Endothelial cell of umbilical vein (primary cell): ENCODE measurements around the gene TGM3. TPM values are rescaled to one million over a fixed set of nuclear protein-coding genes. Genes with fewer than 3 reads are reported as not detected.

Source experiments
- BruUV-seq: library from RNA; stranded (reverse); fragments of 400-500 nt; replicated peaks from 2 replicates; lab custom pipeline; 2021; lab: Mats Ljungman, UMichigan
- CTCF ChIA-PET: fragments of 300-600, 350-600 bp; sonication (Branson Sonifier 250); formaldehyde crosslinking; loops from one replicate; lab custom pipeline; 2021; ENCODE audit warnings: antibody characterized with exemption, inconsistent platforms; lab: Charles Lee
- POLR2A ChIA-PET: fragments of 300-600, 350-600 bp; sonication (Branson Sonifier 250); formaldehyde crosslinking; loops from one replicate; lab custom pipeline; 2021; ENCODE audit warnings: antibody characterized with exemption, inconsistent platforms; lab: Charles Lee
- DNase-seq: peaks from one replicate; pipeline ENCODE4 v3.0.0-alpha.2; 2011; ENCODE audit warnings: low read depth, low spot score
- FAIRE-seq: peaks from 2 replicates; lab custom pipeline; 2011; peaks lifted over from hg19 to GRCh38; lab: Jason Lieb, UNC
- H2AFZ ChIP-seq: 2 replicates; pipeline ENCODE4 v1.6.0; 2012; ENCODE audit warnings: low read depth, low read length, control low read depth, inconsistent platforms
- H3K27ac ChIP-seq: 2 replicates; pipeline ENCODE4 v1.5.1; 2011; ENCODE audit warnings: low read depth, mild to moderate bottlenecking, control low read depth, low read length, moderate library complexity; ENCODE audit not compliant: insufficient read depth
- H3K27me3 ChIP-seq, 2 experiments: 2 replicates each; pipeline versions ENCODE4 v1.6.0 to v1.6.1; 2011; ENCODE audit warnings: low read length in 2 of 2, mixed read lengths in 1 of 2; ENCODE audit not compliant: control insufficient read depth in 2 of 2, insufficient read depth in 2 of 2
- H3K36me3 ChIP-seq, 2 experiments: 2 replicates in 1 of 2; 3 replicates in 1 of 2; pipeline ENCODE4 v1.5.1; 2011; ENCODE audit warnings: low read length in 2 of 2, mild to moderate bottlenecking in 1 of 2, moderate library complexity in 1 of 2; ENCODE audit not compliant: control insufficient read depth in 2 of 2, insufficient read depth in 2 of 2; ENCODE audit errors: extremely low read depth in 1 of 2
- H3K4me1 ChIP-seq: 3 replicates; pipeline ENCODE4 v1.5.1; 2011; ENCODE audit warnings: mild to moderate bottlenecking, low read length; ENCODE audit not compliant: control insufficient read depth, insufficient read depth; ENCODE audit errors: extremely low read depth
- H3K4me2 ChIP-seq: 2 replicates; pipeline ENCODE4 v1.6.1; 2011; ENCODE audit warnings: low read length, control low read depth, mixed read lengths; ENCODE audit not compliant: insufficient read depth
- H3K4me3 ChIP-seq, 3 experiments: fragments of 200-600 bp in 1 of 3; sonication (generic), shearing (Covaris generic) in 1 of 3; replicated peaks in 1 of 3; 2 replicates each; pipeline ENCODE4 v1.5.1; 2011 to 2016; ENCODE audit warnings: control low read depth in 3 of 3, low read length in 3 of 3, mild to moderate bottlenecking in 2 of 3, inconsistent platforms in 1 of 3, low read depth in 1 of 3, moderate library complexity in 1 of 3; ENCODE audit not compliant: insufficient read depth in 1 of 3
- H3K79me2 ChIP-seq: 2 replicates; pipeline ENCODE4 v1.6.0; 2012; ENCODE audit warnings: low read length, inconsistent platforms; ENCODE audit not compliant: control insufficient read depth, insufficient read depth
- H3K9ac ChIP-seq: replicated peaks from 2 replicates; pipeline ENCODE3; 2011; ENCODE audit warnings: low read length, control low read depth; ENCODE audit not compliant: insufficient read depth; ENCODE audit errors: extremely low read depth
- H3K9me1 ChIP-seq: replicated peaks from 3 replicates; pipeline ENCODE4 v1.6.0; 2011; ENCODE audit warnings: mild to moderate bottlenecking, low read length; ENCODE audit not compliant: control insufficient read depth, insufficient read depth; ENCODE audit errors: extremely low read depth
- H3K9me3 ChIP-seq: replicated peaks from 2 replicates; pipeline ENCODE4 v1.5.1; 2012; ENCODE audit warnings: low read length, inconsistent platforms; ENCODE audit not compliant: control insufficient read depth, insufficient read depth
- H4K20me1 ChIP-seq: replicated peaks from 2 replicates; pipeline ENCODE3; 2011; ENCODE audit warnings: mild to moderate bottlenecking, low read length; ENCODE audit not compliant: control insufficient read depth, insufficient read depth; ENCODE audit errors: extremely low read depth
- CTCF ChIP-seq, 2 donors: IDR thresholded peaks; 1 replicate in 1 of 2; 2 replicates in 1 of 2; pipeline ENCODE4 v1.5.1; 2011; ENCODE audit warnings: low read length in 2 of 2, mild to moderate bottlenecking in 2 of 2, moderate library complexity in 2 of 2, control low read depth in 1 of 2, inconsistent platforms in 1 of 2, low read depth in 1 of 2; ENCODE audit not compliant: insufficient read depth in 1 of 2; ENCODE audit errors: extremely low read depth in 1 of 2
- EZH2 ChIP-seq: IDR thresholded peaks from 2 replicates; pipeline ENCODE4 v1.6.1; 2012; ENCODE audit warnings: borderline replicate concordance, low read depth, mild to moderate bottlenecking, moderate library complexity, low read length, inconsistent platforms; ENCODE audit not compliant: severe bottlenecking
- FOS ChIP-seq: IDR thresholded peaks from 2 replicates; pipeline ENCODE4 v1.6.1; 2011; ENCODE audit warnings: mild to moderate bottlenecking, low read length, moderate library complexity, borderline replicate concordance; ENCODE audit not compliant: insufficient read depth
- GATA2 ChIP-seq: IDR thresholded peaks from 2 replicates; pipeline ENCODE4 v1.7.0; 2011; ENCODE audit warnings: low read depth, mild to moderate bottlenecking, moderate library complexity, mixed read lengths, low read length; ENCODE audit not compliant: insufficient read length, insufficient read depth
- JUN ChIP-seq: IDR thresholded peaks from 2 replicates; pipeline ENCODE4 v1.6.1; 2011; ENCODE audit warnings: borderline replicate concordance, low read depth; ENCODE audit not compliant: insufficient read length, insufficient read depth
- MAX ChIP-seq: IDR thresholded peaks from 2 replicates; pipeline ENCODE4 v1.6.1; 2011; ENCODE audit not compliant: insufficient read depth, insufficient read length
- MYC ChIP-seq: IDR thresholded peaks from one replicate; pipeline ENCODE4 v1.6.1; 2011; ENCODE audit warnings: mild to moderate bottlenecking, low read depth, low read length
- POLR2A ChIP-seq: IDR thresholded peaks from 2 replicates; pipeline ENCODE4 v1.6.1; 2012; ENCODE audit warnings: low read depth, mild to moderate bottlenecking, control low read depth, low read length
- POLR2AphosphoS5 ChIP-seq: IDR thresholded peaks from 2 replicates; pipeline ENCODE4 v1.6.1; 2012; ENCODE audit warnings: low read depth, mild to moderate bottlenecking, control low read depth, low read length, moderate library complexity; ENCODE audit not compliant: insufficient read depth
- dilution Hi-C: fragments of 300-500 bp; cut with MboI; formaldehyde crosslinking; loops from one replicate; pipeline ENCODE4 v1.15.0; 2019; ENCODE audit warnings: low sequenced_read_pairs; ENCODE audit not compliant: extremely low pct_ligation_motif_present
- intact Hi-C: fragments of 100-400 bp; cut with micrococcal nuclease; formaldehyde crosslinking; loops from one replicate; pipeline ENCODE4 v1.10.0; 2022
- polyA plus RNA-seq, 4 experiments: library from polyadenylated mRNA; depleted of rRNA in 3 of 4; stranded (reverse) in 3 of 4; unstranded in 1 of 4; fragments of >200 nt; gene quantifications; 2 replicates each; pipeline versions ENCODE4 v1.2.1 to v1.2.3, GENCODE V29; 2011 to 2012; ENCODE audit warnings: missing spikeins in 1 of 4
- total RNA-seq: library from RNA; stranded (reverse); gene quantifications from 2 replicates; pipeline ENCODE4 v1.2.3, GENCODE V29; 2021

TGM3 gene
- total and polyA plus RNA-seq, 2 donors (not counting 3 experiments of a cell fraction or from before 2014, with no cell fraction given), result not detected

- H3K4me2 ChIP-seq, result no peak overlapping the region
- no peaks in the 10 kb centered on the region for H3K27me3 ChIP-seq
- H3K9me1 ChIP-seq, result no peaks in the 10 kb centered on the region
- TF ChIP-seq EZH2, result no peak
- TF ChIP-seq CTCF (IDR thresholded peaks at IDR 0.05; ENCODE audit: extremely low read depth in 1 of 2, insufficient read depth in 1 of 2, low read depth in 1 of 2, low read length in 2 of 2), result no peak
- TF ChIP-seq JUN, result no peak
- no peak for TF ChIP-seq POLR2A
- no peak for TF ChIP-seq GATA2
- TF ChIP-seq FOS, result no peak
- H3K9me3 ChIP-seq, result no peaks in the 10 kb centered on the region
- H2AFZ ChIP-seq, result no peak overlapping the region
- no TSS peak for BruUV-seq
- no peak overlapping the region for H3K4me3 ChIP-seq
- FAIRE-seq (no peak), DNase-seq (no peak)
- H3K9ac ChIP-seq, result no peak overlapping the region
- intact Hi-C loops, result no loop called here
- H3K36me3 ChIP-seq, result no peaks in the 10 kb centered on the region
- no peak overlapping the region for H3K27ac ChIP-seq
- H3K79me2 ChIP-seq, result no peaks in the 10 kb centered on the region
- ChIA-PET POLR2A (no interaction called here), CTCF (no interaction called here)
- no peaks in the 10 kb centered on the region for H4K20me1 ChIP-seq
- H3K4me1 ChIP-seq, result no peaks in the 10 kb centered on the region
- dilution Hi-C loops, result no loop called here
Observed at GRCh38 chr20:2341336-2341735, 45.5 kb downstream of the TGM3 start.

GRCh38 chr20:2342243-2342642, 46.4 kb downstream of the TGM3 start:
- DNase-seq, result no peak
- ChIA-PET CTCF (no interaction called here), POLR2A (no interaction called here)
- dilution Hi-C loops (no loop called here), intact Hi-C loops (no loop called here)
- Histone ChIP-seq H3K9me3 (no peaks in the 10 kb centered on the region), H3K9me1 (no peaks in the 10 kb centered on the region), H3K4me1 (no peaks in the 10 kb centered on the region), H4K20me1 (no peaks in the 10 kb centered on the region), H3K4me3 (no peak overlapping the region), H3K9ac (no peak overlapping the region), H3K27me3 (no peaks in the 10 kb centered on the region), H3K36me3 (no peaks in the 10 kb centered on the region), H2AFZ (no peak overlapping the region), H3K27ac (no peak overlapping the region), H3K4me2 (no peak overlapping the region), H3K79me2 (no peaks in the 10 kb centered on the region)
- BruUV-seq, result no TSS peak
- no peak for TF ChIP-seq MAX
- TF ChIP-seq CTCF (IDR thresholded peaks at IDR 0.05; ENCODE audit: extremely low read depth in 1 of 2, insufficient read depth in 1 of 2, low read depth in 1 of 2, low read length in 2 of 2), result no peak
- no peak for TF ChIP-seq MYC
- TF ChIP-seq POLR2A, result no peak
- TF ChIP-seq FOS, result no peak
- no peak for TF ChIP-seq EZH2
- no peak for TF ChIP-seq JUN
- no peak for TF ChIP-seq POLR2AphosphoS5
- TF ChIP-seq GATA2, result no peak
- no peak for FAIRE-seq
